ENCODE measurements around the gene TBATA. TPM values are rescaled to one million over a fixed set of nuclear protein-coding genes. Genes with fewer than 3 reads are reported as not detected.

Gene TBATA
- polyA plus RNA-seq, 1 experiment, result not detected

DNA sequence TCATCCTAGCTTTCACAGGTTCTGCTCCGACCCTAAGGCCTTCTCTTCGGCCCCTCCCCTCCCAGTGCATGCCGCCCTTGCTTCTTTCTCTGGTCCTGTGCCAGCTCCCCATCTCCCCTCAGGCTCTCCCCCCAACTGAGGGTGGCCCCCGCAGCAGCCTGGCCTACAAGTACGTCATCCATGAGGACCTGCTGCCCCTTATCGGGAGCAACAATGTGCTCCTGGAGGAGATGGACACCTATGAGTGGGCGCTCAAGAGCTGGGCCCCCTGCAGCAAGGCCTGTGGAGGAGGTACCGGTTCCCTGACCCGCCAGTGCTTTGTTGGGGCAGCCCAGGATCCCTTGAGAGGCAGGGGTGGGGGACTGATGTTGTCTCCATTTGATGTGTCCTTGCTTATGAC is 33.8 kb downstream of the TBATA start:
- CTCF ChIA-PET, result interaction anchor here (1.6 kb wide), 1 partner anchor 193 kb away, joined by 4 read pairs; no protein-coding TSS in a partner anchor
- TF ChIP-seq, protein P1, sequence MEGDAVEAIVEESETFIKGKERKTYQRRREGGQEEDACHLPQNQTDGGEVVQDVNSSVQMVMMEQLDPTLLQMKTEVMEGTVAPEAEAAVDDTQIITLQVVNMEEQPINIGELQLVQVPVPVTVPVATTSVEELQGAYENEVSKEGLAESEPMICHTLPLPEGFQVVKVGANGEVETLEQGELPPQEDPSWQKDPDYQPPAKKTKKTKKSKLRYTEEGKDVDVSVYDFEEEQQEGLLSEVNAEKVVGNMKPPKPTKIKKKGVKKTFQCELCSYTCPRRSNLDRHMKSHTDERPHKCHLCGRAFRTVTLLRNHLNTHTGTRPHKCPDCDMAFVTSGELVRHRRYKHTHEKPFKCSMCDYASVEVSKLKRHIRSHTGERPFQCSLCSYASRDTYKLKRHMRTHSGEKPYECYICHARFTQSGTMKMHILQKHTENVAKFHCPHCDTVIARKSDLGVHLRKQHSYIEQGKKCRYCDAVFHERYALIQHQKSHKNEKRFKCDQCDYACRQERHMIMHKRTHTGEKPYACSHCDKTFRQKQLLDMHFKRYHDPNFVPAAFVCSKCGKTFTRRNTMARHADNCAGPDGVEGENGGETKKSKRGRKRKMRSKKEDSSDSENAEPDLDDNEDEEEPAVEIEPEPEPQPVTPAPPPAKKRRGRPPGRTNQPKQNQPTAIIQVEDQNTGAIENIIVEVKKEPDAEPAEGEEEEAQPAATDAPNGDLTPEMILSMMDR (IDR thresholded peaks at IDR 0.05; ENCODE audit: insufficient read depth, low read depth, low read length), result no peak
- Histone ChIP-seq H3K36me3 (ENCODE audit: control insufficient read depth, insufficient read depth, low read length) (no peaks in the 10 kb centered on the region), H3K4me3 (ENCODE audit: low read depth, low read length) (no peak overlapping the region), H3K27me3 (ENCODE audit: control insufficient read depth, insufficient read depth, low read length) (no peaks in the 10 kb centered on the region)
- DNase-seq (ENCODE audit: low read depth), result no peak
- POLR2A ChIA-PET, result no interaction called here

DNA sequence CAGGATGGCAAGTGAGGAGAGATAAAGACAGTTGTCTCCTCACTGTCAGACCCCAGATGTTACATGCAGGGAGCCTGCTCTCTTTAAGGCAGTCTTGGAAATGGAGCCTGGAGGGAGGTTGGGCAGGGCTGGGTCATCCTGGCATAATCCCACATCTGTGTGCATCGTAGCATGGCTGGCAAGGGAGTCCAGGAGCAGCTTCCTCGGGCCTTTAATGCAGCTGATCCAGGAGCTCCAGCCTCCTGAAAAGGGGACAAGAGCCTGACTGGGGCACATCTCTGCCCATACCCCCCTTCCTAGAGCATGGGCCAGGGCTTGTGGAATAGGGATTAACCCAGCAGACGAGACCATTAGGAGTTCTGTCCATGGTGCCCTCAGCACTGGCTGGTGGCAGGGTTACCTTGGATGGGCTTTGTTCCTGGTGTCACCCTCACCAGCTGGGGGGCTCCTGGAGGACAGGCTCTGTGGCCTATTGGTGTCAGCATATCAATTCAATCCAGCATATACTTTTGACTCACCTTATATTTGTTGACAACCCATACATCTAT is 34.9 kb downstream of the TBATA start:
- Histone ChIP-seq H3K4me3 (ENCODE audit: low read depth, low read length) (no peak overlapping the region), H3K27me3 (ENCODE audit: control insufficient read depth, insufficient read depth, low read length) (no peaks in the 10 kb centered on the region), H3K36me3 (ENCODE audit: control insufficient read depth, insufficient read depth, low read length) (no peaks in the 10 kb centered on the region)
- CTCF ChIA-PET, result interaction anchor here (1.1 to 1.6 kb wide), 2 partner anchors 8 to 192 kb away, joined by 4 to 5 read pairs; no protein-coding TSS in a partner anchor
- TF ChIP-seq, protein P1 (IDR thresholded peaks at IDR 0.05; ENCODE audit: insufficient read depth, low read depth, low read length), result no peak
- no peak for DNase-seq (ENCODE audit: low read depth)
- POLR2A ChIA-PET, result no interaction called here

DNA sequence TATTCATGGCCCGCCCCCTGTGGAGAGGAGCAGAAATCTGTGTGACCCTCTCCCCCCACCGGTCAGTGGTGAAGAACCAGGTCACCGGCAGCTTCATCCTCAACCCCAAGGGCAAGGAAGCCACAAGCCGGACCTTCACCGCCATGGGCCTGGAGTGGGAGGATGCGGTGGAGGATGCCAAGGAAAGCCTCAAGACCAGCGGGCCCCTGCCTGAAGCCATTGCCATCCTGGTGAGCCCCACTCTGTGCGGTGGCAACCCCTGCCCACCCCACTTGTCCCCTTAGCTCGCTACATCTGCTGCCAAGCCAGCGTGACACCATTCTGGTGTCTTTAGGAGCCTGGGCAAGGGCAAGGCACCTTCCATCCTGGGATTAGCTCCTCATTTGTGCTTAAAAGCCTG is 35.4 kb downstream of the TBATA start:
- Histone ChIP-seq H3K36me3 (ENCODE audit: control insufficient read depth, insufficient read depth, low read length) (no peaks in the 10 kb centered on the region), H3K4me3 (ENCODE audit: low read depth, low read length) (no peak overlapping the region), H3K27me3 (ENCODE audit: control insufficient read depth, insufficient read depth, low read length) (no peaks in the 10 kb centered on the region; the same call in 1 of the 2 replicates)
- ChIA-PET CTCF (interaction anchor here (1.1 to 1.6 kb wide), 2 partner anchors 9 to 191 kb away, joined by 4 to 5 read pairs; no protein-coding TSS in a partner anchor), POLR2A (no interaction called here)
- TF ChIP-seq, protein P1 (IDR thresholded peaks at IDR 0.05; ENCODE audit: insufficient read depth, low read depth, low read length), result no peak
- no peak for DNase-seq (ENCODE audit: low read depth)

DNA sequence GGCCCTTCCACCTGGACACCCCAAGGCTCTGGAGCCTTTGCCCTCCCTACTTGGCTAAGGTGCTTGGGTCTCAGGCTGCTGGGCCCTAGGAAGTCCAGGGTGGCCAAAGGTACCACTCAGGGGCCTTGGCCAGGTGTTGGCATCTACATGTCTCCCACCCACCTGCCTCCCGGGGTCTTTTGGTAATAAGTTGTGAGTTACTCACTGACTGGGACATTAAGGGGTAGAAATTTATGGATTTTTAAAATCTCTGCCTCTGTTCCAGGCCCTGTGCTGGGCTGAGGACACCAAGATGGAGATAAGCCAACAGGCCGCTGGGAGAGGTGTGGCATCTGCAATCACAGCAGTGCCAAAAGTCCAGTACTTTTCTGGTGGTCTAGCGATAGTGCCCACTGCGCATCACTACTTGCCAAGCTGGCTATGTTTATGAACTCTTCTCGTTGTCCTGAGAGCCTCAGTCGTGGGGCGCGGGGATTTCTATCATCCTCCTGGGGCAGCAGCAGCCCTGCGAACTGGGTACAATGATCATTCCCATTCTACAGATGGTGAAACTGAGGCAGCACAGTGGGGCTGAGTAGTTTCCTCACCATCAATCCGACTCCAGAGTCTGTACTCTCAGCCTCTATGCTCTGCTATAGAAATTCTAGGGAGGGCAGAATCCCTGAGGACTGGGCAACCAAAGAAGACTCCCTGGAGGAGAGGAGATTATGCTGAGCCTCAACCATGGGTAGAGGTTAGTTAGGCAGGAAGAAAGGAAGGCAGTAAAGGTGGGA is 36.2 kb downstream of the TBATA start:
- no peak overlapping the region for H3K4me3 ChIP-seq (ENCODE audit: low read depth, low read length)
- ChIA-PET POLR2A (no interaction called here), CTCF (interaction anchor here (1.1 kb wide), 1 partner anchor 10 kb away, joined by 5 read pairs; no protein-coding TSS in a partner anchor)
- H3K27me3 ChIP-seq (ENCODE audit: control insufficient read depth, insufficient read depth, low read length), result no peaks in the 10 kb centered on the region; the same call in 1 of the 2 replicates
- DNase-seq (ENCODE audit: low read depth), result no peak
- TF ChIP-seq, protein P1 (IDR thresholded peaks at IDR 0.05; ENCODE audit: insufficient read depth, low read depth, low read length), result no peak
- H3K36me3 ChIP-seq (ENCODE audit: control insufficient read depth, insufficient read depth, low read length), result no peaks in the 10 kb centered on the region

DNA sequence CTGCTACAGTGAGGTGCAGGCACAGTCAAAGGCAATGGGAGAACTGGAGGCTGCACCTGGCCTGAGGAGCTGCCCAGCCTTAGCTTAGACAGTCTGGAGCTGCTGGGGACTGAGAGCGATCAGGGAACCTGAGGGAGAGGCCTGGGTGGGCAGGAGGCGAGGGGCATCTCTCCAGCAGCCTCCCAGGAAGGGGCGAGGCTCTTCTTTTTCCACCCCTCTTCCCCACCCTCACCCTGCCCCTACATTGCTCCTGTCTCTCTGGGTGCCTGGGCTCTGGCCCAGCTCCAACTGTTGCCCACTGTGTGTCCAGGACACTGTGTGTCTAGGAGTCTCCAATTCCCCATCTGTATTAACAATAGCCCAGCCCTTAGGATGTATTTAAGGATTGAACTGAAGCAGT is 36.9 kb downstream of the TBATA start:
- ChIA-PET CTCF (interaction anchor here (0.6 kb wide), 1 partner anchor 49 kb away, joined by 3 read pairs; no protein-coding TSS in a partner anchor), POLR2A (no interaction called here)
- H3K4me3 ChIP-seq (ENCODE audit: low read depth, low read length), result no peak overlapping the region
- TF ChIP-seq, protein P1 (IDR thresholded peaks at IDR 0.05; ENCODE audit: insufficient read depth, low read depth, low read length), result no peak
- no peak for DNase-seq (ENCODE audit: low read depth)
- no peaks in the 10 kb centered on the region; the same call in 1 of the 2 replicates for H3K27me3 ChIP-seq (ENCODE audit: control insufficient read depth, insufficient read depth, low read length)
- no peaks in the 10 kb centered on the region for H3K36me3 ChIP-seq (ENCODE audit: control insufficient read depth, insufficient read depth, low read length)

Measured in BJ (cell line).